ENCODE measurements around the gene DBI.
"Not testable (repeated sequence)": the region's sequence is repeated elsewhere in the genome, so short reads cannot be mapped to it uniquely, and the experiment has no call there.

Gene DBI

GRCh38 chr2:119365436-119365835 lies 1.3 kb upstream of the DBI start:
- no peak for DNase-seq (ENCODE audit: low read depth)

DNA sequence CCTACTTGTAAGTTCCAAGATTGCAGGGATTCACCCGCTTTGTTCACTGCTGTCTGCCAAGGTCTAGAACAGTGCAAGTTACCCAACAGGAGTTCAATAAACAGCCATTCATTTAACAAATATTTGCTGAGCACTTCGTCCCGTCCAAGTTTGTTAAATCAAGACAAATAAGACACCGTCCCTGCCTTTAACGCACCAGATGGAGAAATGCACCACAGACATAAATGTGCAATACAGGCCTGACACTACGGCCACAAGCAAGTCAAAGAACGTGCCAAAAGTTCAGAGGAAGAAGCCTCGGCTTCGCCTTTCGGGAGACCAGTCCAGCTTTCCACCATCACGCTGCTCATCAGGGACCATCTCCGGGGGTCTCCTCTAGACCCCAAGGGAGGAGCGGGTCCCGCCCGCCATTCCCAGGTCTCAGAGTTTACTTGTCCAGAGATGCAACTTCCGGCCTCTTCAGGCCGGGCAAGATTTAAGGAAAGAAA lies 572 bp upstream of the DBI start:
- no peak for DNase-seq (ENCODE audit: low read depth)

DNA sequence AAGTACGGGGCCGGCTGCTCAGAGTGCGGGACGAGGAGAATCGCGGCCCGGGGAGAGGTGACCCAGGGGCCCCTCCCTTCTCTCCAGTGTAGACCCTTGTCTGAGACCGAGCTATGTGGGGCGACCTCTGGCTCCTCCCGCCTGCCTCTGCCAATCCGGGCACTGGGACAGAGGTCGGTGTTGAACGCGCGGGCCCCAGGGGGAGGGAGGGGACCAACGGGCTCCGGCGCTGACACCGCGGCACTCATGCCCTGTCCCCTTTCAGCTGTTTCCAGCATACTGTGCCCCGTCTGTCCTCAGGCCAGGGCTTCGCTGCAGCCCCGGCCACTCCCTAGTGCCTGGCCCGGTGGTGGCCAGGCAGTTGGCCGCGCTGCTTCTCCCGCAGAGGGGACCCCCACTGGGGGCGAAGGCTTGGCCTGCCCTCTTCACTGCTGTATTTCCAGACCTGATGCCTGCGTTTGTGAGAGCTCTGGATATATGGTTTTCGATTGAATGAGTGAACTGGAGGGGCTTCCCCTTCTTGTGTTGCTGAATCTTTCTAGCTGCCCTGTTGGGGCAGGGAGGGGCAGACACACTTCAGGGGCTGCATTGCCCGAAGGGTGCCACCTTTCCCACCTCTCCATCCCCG lies 809 bp downstream of the DBI start:
- DNase-seq (ENCODE audit: low read depth), result no peak

DNA sequence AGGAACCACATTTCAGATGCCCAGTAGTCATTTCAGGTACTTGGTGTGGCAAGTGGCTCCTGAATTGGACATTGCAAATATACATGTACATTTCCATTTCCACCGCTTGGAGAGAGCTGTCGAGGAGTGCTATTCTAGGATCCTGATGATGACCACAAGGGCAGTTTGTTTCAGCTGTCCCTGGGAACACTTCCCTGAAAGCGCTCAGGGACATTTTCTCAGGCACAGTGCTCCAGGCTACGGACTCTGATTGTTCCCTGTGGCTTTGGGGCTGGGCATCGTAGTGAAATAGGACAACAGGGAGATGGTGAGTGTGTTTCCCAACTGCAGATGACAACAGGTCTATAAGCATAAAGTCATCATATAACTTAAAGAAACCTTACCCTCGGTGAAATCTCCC lies 3.1 kb downstream of the DBI start:
- DNase-seq (ENCODE audit: low read depth), result no peak

- no peak for DNase-seq (ENCODE audit: low read depth)
These were observed 4.3 kb downstream of the DBI start for GRCh38 chr2:119371111-119371510.

DNA sequence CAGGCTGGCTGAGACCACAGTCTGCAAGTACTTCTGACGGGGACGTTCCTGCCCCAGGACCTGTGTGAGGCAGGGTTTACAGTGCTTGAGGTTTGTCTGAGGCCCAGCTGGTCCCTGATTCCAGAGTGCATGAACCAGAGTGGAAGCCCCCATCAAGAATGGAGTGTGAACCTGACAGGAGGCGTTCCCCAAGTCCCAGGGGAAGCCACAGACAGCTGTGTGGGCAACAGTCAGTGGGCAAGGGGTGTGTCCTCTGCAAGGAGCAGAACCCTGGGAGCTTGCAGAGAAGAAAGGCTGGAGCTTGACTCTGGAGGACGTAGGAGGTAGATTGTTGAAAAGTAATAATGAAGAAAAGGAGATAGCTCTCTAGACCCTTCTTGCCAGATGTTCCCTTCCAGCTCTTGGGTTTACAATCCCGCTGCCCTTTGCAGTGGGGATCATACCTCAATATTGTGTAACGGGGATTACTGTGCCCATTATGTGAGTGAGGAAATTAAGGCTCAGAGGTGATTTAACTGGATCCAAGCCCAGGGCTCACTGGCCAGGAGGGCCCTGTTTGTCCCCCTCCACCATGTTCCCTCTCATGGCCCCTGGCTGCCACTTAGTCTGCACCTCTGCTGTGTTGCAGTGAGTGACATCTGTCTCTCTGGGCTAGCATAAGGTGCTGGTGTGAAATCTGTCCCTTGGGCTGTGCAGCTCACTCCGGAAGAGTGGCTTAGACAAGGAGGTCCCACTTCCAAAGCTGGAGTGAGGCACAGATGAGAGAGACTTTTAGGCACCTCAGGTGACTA lies 6.2 kb downstream of the DBI start:
- no peak for DNase-seq (ENCODE audit: low read depth)

DNA sequence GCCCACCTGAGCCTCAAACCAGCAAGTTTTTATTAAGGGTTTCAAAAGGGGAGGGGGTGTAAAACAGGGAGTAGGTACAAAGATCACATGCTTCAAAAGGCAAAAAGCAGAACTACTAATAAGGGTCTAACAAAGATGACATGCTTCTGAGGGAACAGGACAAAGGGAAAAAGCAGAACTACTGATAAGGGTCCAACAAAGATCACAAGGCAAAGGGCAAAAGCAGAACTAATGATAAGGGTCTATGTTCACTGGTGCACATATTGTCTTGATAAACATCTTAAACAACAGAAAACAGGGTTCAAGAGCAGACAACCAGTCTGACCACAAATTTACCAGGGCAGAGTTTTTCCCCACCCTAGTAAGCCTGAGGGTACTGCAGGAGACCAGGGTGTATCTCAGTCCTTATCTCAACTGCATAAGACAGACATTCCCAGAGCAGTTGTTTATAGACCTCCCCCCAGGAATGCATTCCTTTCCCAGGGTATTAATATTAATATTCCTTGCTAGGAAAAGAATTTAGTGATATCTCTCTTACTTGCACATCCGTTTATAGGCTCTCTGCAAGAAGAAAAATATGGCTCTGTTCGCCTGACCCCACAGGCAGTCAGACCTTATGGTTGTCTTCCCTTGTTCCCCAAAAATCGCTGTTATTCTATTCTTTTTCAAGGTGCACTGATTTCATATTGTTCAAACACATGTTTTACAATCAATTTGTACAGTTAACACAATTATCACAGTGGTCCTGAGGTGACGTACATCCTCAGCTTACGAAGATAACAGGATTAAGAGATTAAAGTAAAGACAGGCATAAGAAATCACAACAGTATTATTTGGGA lies 7.3 kb downstream of the DBI start:
- peak; percentile 11 for DNase-seq (ENCODE audit: low read depth)

DNA sequence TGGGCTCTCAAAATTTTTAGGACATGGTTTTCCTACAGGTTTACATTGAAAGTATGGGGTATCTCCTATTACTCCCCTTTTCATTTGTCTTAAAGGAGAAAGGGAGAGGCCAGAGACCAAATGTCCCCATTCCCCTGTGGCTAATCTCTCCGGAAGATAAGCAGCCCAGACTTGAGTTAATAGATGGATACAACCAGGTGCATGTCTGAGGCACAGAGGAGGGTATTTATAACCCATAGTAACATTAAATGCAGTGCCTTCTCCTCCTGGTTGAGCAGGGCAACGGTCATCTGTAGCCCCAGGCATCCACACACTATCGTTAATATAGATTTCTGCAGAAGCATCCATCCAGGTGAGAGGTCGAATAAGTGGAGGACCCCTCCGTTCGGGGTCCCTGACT lies 9.6 kb downstream of the DBI start:
- not testable (repeated sequence) for DNase-seq (ENCODE audit: low read depth)

DNA sequence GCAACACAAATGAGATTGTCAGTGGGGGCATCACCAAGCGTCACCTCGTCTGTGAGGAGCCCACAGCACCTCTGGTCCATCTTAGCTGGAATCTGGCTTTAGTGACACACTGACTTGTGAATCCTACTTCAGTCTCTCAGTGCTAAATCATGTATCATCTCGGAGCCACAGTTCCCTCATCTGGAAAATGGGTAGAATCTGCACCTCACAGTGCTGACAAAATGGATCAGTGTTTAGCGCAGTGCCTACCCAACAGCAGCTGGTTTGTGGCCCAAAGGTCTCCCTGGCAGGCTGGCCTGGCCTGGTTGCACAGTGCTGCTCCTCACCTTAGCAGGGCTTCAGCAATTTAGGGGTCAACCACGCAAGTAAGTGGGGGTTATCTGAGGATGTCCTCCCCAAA lies 10.0 kb downstream of the DBI start:
- DNase-seq (ENCODE audit: low read depth), result no peak

- no peak for DNase-seq (ENCODE audit: low read depth)
These were observed 10.7 kb downstream of the DBI start for GRCh38 chr2:119377294-119377992.

GRCh38 chr2:119377993-119378345 lies 11.2 kb downstream of the DBI start:
- DNase-seq (ENCODE audit: low read depth), result no peak

DNA sequence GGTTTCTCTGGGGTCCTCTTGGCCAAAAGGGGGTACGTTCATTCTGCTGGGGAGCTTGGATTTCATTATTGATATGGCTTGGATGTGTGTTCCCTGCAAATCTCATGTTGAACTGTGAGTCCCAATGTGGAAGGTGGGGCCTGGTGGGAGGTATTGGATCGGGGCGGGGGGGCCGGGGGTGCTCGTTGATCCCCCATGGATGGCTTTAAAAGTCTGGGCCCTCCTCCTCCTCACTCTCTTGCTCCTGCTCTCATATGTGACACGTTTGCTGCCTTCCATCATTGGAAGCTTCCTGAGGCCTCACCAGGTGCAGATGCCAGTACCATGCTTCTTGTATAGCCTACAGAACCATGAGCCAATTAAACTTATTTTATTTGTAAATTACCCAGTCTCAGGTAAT lies 11.8 kb downstream of the DBI start:
- no peak for DNase-seq (ENCODE audit: low read depth)

DNA sequence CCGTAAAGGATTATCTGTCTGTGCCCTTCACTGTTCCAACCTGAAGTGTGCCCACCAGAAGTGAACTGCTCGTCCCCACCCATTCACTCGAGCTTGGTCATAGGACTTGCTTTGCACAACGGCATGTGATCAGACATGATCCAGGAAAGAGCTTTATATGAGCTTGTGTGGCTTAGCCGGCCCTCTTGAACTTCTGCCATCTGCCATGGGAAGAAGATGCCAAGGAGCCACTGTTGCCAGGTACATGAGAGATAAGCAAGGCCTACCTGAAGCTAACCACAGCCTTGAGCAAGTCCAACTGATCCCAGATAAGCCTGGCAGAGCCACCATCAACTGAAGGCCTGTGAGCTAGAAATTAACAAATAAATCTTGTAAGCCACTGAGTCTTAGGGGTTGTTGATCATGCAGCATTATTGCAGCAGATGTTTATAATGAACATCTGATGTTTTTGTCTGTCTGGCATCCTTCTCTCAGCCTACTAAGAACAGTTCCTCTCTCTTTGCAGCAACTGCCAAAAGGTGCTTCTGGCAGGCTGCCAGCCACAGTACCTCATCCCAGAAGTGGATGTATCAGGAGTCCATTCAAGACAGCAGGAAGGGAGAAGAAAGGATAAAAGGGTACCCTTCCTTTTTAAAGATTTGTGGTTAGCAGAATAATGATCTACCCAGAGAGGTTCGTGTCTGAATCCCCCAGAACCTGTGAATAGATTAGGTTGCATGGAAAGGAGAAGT lies 16.8 kb downstream of the DBI start:
- DNase-seq (ENCODE audit: low read depth), result no peak

- DNase-seq (ENCODE audit: low read depth), result no peak
These were observed 18.2 kb downstream of the DBI start for GRCh38 chr2:119384971-119385370.

- no peak for DNase-seq (ENCODE audit: low read depth)
These were observed 18.7 kb downstream of the DBI start for GRCh38 chr2:119385466-119385865.

DNA sequence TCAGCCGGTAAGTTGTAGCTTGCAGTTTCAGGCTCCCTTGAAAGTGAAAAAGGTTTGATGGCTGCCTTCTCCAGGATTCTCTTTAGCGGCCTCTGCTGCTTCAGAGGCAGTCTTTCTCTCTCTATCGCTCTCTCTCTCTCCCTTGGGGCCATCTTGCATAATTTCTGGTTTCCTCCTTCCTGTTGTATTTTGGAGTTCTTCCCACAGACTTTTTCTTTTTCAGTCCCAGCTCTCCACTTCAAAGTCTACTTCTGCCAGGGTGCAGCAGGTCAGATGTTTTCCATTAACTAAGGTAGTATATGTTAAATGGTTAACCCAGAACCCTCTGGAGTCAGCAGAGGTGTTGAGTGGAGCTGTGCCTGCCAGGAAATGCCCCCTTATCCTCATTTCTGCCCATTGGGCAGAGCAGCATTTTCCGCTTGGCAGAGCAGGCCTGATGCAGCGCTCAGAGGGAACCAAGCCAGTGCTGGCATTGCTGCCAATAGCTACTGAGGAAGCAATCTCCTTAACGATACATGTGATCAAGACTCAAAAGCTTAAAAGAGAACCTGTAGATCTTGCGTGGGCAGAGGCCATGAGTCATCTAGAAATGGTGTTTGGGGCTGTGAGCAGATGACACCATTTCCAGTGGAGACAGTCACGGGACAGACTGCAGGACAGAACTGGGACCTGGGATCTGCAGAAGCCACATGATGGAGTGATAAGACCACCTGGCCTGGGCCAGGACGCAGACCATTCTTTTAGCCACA lies 20.8 kb downstream of the DBI start:
- no peak for DNase-seq (ENCODE audit: low read depth)

- DNase-seq (ENCODE audit: low read depth), result no peak
These were observed 23.0 kb downstream of the DBI start for GRCh38 chr2:119389615-119390306.

DNA sequence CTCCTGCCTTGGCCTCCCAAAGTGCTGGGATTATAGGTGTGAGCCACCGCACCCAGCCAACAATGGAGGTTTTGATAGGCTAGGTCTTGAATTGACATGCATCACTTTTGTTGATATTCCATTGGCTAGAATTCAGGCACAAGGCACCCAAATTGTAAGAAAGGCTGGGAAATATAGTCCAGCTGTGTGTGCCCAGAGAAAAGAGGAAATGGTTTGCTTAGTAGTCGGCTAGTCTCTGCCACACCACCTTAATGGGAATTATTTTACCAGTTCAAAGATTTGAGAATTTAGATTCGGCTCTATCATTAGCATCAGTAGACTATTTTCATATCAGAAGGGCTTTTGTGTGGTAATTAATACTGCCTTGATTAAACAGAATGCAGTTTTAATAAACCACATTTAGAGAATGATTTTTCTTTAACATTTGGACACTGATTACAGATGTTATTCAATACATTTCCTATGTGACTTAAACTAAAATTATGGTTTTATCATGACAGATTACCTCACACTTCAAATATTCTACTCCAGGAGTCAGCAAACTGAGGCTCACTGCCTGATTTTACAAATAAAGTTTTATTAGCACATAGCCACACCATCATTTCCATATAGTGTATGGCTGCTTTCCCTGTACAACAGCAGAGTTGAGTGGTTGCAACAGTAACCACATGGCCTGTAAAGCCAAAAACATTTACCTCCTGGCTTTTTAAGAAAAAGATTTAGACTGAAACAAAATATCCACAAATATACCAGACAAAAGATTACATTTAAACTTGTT lies 27.4 kb downstream of the DBI start:
- DNase-seq (ENCODE audit: low read depth), result no peak

GRCh38 chr2:119397196-119397595 lies 30.4 kb downstream of the DBI start:
- no peak for DNase-seq (ENCODE audit: low read depth)

Measured in CMK (cell line).